ENCODE data around the gene BCAP31.

The BCAP31 gene

DNA sequence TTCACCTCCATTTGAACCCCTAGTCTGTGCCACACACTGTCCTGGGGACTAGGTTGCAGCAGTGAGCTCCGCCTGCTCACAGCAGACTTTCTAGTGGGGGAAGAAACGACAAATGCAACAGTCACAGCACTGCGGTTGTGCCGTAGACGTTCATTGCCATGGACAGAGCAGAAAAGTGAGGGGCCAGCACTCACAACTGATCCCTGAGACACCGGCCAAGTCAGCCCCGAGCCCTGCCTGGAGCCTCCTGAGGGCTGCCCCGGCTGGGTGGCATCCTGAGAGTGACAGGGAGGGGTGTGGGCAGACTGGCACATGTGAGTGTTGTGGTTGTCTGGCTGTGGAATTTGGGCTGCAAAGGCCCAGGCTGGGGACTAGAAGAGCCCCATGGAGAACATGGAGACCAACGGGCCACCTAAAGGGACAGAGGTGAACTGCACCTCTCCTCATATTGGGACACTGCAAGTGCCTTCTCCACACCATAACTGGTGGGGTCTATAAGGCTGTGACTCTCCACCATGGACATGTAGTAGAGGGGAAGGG lies 72.6 kb downstream of the BCAP31 start:
- TF ChIP-seq, protein P1, sequence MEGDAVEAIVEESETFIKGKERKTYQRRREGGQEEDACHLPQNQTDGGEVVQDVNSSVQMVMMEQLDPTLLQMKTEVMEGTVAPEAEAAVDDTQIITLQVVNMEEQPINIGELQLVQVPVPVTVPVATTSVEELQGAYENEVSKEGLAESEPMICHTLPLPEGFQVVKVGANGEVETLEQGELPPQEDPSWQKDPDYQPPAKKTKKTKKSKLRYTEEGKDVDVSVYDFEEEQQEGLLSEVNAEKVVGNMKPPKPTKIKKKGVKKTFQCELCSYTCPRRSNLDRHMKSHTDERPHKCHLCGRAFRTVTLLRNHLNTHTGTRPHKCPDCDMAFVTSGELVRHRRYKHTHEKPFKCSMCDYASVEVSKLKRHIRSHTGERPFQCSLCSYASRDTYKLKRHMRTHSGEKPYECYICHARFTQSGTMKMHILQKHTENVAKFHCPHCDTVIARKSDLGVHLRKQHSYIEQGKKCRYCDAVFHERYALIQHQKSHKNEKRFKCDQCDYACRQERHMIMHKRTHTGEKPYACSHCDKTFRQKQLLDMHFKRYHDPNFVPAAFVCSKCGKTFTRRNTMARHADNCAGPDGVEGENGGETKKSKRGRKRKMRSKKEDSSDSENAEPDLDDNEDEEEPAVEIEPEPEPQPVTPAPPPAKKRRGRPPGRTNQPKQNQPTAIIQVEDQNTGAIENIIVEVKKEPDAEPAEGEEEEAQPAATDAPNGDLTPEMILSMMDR (IDR thresholded peaks at IDR 0.05; ENCODE audit: unreplicated experiment in 3 of 3): peak in 2 of 3 experiments; percentile 16 to 24
- peaks cover 22% of the 10 kb centered on the region for H3K27me3 Mint-ChIP-seq (ENCODE audit: low read depth)
- H3K9me3 Mint-ChIP-seq: peaks cover 29% of the 10 kb centered on the region
- no peaks in the 10 kb centered on the region for H3K36me3 Mint-ChIP-seq (ENCODE audit: low read depth)
- H3K27ac Mint-ChIP-seq: no peak overlapping the region
- no peaks in the 10 kb centered on the region for H3K4me1 Mint-ChIP-seq
- H3K4me3 Mint-ChIP-seq: no peak overlapping the region

DNA sequence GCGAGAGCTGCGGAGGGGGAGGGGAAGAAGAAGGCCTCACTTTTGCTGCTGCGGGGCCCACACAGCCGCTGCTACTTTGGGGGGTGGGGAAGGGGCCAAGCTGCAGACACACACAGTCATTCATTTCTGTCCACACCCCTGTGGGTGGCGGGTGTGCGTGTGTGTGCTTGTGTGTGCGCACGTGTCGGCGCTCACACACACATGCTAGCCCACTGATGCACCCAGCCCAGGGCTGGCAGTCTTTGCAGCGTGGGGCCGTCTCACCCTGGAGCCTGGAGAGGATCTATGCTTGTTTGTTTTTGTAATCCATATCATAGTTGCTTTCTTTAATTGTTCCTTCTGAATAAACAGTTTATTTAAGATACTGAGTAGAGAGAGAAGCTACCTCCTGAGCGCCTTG lies 73.2 kb downstream of the BCAP31 start:
- Mint-ChIP-seq H3K27me3 (ENCODE audit: low read depth) (peaks cover 26% of the 10 kb centered on the region), H3K27ac (no peak overlapping the region), H3K9me3 (peaks cover 29% of the 10 kb centered on the region), H3K4me1 (no peaks in the 10 kb centered on the region), H3K36me3 (ENCODE audit: low read depth) (no peaks in the 10 kb centered on the region), H3K4me3 (no peak overlapping the region)
- TF ChIP-seq, protein P1 (IDR thresholded peaks at IDR 0.05; ENCODE audit: unreplicated experiment in 3 of 3): no peak

Measured in nephron (organoid).